ENCODE data around the gene PSMA7.

Gene PSMA7

GRCh38 chr20:62087227-62087626 is 56.0 kb downstream of the PSMA7 start:
- no peak for DNase-seq (ENCODE audit: low read depth)

Data from stimulated activated CD8-positive, alpha-beta memory T cell treated with anti-CD3 and anti-CD28 coated beads, Interleukin-4, amount 100 ng/mL, for 24 hours (primary cell).